Activated CD8-positive, alpha-beta T cell treated with anti-CD3 and anti-CD28 coated beads for 36 hours (primary cell): ENCODE results near the gene EHD1. TPM values are rescaled to one million over a fixed set of nuclear protein-coding genes. Genes with fewer than 3 reads are reported as not detected.

Experiments used
- ATAC-seq: fragments of 200-7000 bp; cut with Tn5 transposase; one replicate; pipeline ENCODE4 v1.10.0; 2021; ENCODE audit warnings: mild to moderate bottlenecking, moderate library complexity
- CTCF ChIA-PET: fragments of 350-600 bp; sonication (Branson Sonifier 250); formaldehyde crosslinking; loops from one replicate; lab custom pipeline; 2021; ENCODE audit warnings: antibody characterized with exemption; lab: Charles Lee
- POLR2A ChIA-PET: fragments of 350-600 bp; sonication (Branson Sonifier 250); formaldehyde crosslinking; loops from one replicate; lab custom pipeline; 2021; ENCODE audit warnings: antibody characterized with exemption; lab: Charles Lee
- DNase-seq: peaks from one replicate; pipeline ENCODE4 v3.0.0-alpha.2; 2020
- H3K27ac Mint-ChIP-seq: one replicate; pipeline ENCODE4 v1.8.0; 2021; ENCODE audit warnings: mild to moderate bottlenecking, mixed read lengths
- H3K27me3 Mint-ChIP-seq: one replicate; pipeline ENCODE4 v1.8.0; 2021; ENCODE audit warnings: mixed read lengths
- H3K36me3 Mint-ChIP-seq: one replicate; pipeline ENCODE4 v1.8.0; 2021; ENCODE audit warnings: low read depth, mixed read lengths
- H3K4me1 Mint-ChIP-seq: one replicate; pipeline ENCODE4 v1.8.0; 2021; ENCODE audit warnings: low read depth, mixed read lengths
- H3K4me3 Mint-ChIP-seq: one replicate; pipeline ENCODE4 v1.8.0; 2021; ENCODE audit warnings: mild to moderate bottlenecking, moderate library complexity, mixed read lengths
- H3K9me3 Mint-ChIP-seq: one replicate; pipeline ENCODE4 v1.8.0; 2021; ENCODE audit warnings: mixed read lengths
- intact Hi-C: fragments of 100-400 bp; cut with micrococcal nuclease; formaldehyde crosslinking; loops from one replicate; pipeline ENCODE4 v1.10.0; 2022
- total RNA-seq, 2 experiments: library from RNA; stranded (reverse); gene quantifications; one replicate each; pipeline ENCODE4 v1.2.3, GENCODE V29; 2021
- TF ChIP-seq, protein P1 (sequence below): fragments of 200-600 bp; IDR thresholded peaks from one replicate; pipeline ENCODE4 v1.8.0; 2022; ENCODE audit warnings: antibody characterized with exemption, mild to moderate bottlenecking

Gene EHD1
- total RNA-seq, 2 experiments from 2014 or later: 60.3 to 65.1 TPM

DNA sequence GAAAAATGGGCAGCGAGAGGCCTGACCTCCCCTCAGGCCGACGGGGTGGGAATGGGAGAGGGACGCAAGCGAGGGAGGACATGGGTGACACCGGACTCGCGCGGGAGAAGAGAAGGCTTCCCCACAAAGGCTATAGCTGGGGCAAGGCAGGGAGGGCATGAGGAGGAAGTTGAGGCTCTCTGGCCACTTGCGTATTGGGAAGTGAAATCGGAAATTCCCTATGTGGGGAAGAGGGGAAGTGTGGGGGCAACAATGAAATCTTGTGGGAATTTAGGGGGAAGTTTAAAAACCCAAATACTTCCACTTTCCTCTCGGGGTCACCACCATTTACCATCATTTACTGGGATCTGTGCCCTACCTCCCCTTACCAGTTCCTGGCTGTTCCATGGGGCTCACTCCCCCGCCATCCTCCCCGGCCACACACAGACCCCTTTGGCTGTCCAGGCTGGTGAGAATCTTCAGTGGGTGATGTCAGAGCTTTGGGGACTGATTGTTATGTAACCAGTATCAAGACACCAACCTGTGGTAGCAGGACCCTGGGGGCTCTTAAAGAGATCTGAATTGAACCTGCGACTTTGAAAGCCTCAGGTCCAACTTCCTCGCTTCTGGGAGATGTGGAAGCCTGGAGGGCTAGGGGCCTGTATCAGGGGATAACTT is 951 bp upstream of the EHD1 start:
- Mint-ChIP-seq H3K9me3 (no peaks in the 10 kb centered on the region), H3K36me3 (peaks cover 30% of the 10 kb centered on the region), H3K4me1 (peaks cover 68% of the 10 kb centered on the region), H3K4me3 (peak overlapping the region; percentile 99), H3K27ac (peak overlapping the region; percentile 96), H3K27me3 (no peaks in the 10 kb centered on the region)
- TF ChIP-seq, protein P1, sequence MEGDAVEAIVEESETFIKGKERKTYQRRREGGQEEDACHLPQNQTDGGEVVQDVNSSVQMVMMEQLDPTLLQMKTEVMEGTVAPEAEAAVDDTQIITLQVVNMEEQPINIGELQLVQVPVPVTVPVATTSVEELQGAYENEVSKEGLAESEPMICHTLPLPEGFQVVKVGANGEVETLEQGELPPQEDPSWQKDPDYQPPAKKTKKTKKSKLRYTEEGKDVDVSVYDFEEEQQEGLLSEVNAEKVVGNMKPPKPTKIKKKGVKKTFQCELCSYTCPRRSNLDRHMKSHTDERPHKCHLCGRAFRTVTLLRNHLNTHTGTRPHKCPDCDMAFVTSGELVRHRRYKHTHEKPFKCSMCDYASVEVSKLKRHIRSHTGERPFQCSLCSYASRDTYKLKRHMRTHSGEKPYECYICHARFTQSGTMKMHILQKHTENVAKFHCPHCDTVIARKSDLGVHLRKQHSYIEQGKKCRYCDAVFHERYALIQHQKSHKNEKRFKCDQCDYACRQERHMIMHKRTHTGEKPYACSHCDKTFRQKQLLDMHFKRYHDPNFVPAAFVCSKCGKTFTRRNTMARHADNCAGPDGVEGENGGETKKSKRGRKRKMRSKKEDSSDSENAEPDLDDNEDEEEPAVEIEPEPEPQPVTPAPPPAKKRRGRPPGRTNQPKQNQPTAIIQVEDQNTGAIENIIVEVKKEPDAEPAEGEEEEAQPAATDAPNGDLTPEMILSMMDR: no peak
- ChIA-PET CTCF (interaction anchor here (0.6 to 29.9 kb wide), 3 partner anchors 9 to 69 kb away, joined by 3 to 1168 read pairs (median 3); partner anchors contain the start of genes CDC42BPG and MEN1), POLR2A (interaction anchor here (1.0 to 14.9 kb wide), 4 partner anchors 13 to 619 kb away, joined by 3 to 768 read pairs (median 7); partner anchors contain the start of gene MALAT1)
- intact Hi-C loops: no loop called here
- DNase-seq: no peak
- ATAC-seq: no peak

GRCh38 chr11:64878223-64878493 is 263 bp downstream of the EHD1 start:
- ChIA-PET CTCF (interaction anchor here (0.6 to 29.9 kb wide), 6 partner anchors 10 to 240 kb away, joined by 3 to 1168 read pairs (median 4); partner anchors contain the start of genes CDC42BPG, MEN1, RASGRP2 and ZNHIT2), POLR2A (interaction anchor here (0.8 to 14.9 kb wide), 9 partner anchors 9 to 621 kb away, joined by 3 to 768 read pairs (median 3); partner anchors contain the start of gene MALAT1)
- peaks cover 34% of the 10 kb centered on the region for H3K36me3 Mint-ChIP-seq
- H3K27me3 Mint-ChIP-seq: no peaks in the 10 kb centered on the region
- H3K4me1 Mint-ChIP-seq: peaks cover 65% of the 10 kb centered on the region
- peak; percentile 6 for ATAC-seq
- peak overlapping the region; percentile 99 for H3K4me3 Mint-ChIP-seq
- no peak for DNase-seq
- intact Hi-C loops: no loop called here
- TF ChIP-seq, protein P1: no peak
- peak overlapping the region; percentile 84 for H3K27ac Mint-ChIP-seq
- no peaks in the 10 kb centered on the region for H3K9me3 Mint-ChIP-seq

DNA sequence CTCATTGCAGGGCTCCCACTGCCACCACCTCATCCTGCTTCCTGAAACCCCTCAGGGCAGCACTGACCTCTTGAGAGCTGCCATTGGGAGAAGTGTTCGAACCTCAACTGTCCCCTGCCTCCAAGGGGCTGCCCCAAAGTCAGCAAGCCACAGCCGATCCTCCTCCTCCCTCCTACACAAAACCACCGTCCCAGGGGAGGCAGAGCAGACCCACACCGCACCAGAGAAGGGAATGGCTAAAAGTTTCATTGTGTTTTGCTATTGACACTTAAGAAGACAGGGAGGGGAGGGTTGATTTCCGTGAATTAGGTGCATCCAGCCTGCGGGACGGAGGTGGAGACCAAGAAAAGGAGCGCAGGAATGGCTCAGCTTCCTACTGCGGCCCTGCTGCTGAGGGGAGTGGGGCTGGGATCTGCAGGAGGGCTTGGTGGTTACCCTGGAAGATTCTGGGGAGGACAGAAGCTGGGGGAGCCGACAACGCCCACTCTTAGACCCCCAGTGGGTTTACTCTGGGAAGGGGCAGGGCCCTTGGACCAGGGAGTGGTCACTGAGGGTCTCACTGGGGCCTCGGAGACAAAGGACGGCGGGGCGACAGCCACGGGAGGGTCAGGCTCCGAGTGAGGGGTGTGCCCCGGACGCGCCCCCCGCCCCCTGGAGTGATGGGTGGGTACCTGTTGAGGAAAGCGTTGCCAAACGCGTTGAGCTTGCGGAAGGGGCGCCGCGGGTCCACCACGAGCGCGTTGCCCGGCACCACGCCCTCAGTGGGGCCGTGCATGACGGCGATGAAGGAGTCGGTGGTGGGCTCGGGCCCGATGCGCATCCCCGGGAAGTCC is 815 bp downstream of the EHD1 start:
- Mint-ChIP-seq H3K9me3 (no peaks in the 10 kb centered on the region), H3K4me1 (peaks cover 68% of the 10 kb centered on the region), H3K27ac (peak overlapping the region; percentile 84), H3K4me3 (peak overlapping the region; percentile 99), H3K36me3 (peaks cover 38% of the 10 kb centered on the region), H3K27me3 (no peaks in the 10 kb centered on the region)
- TF ChIP-seq, protein P1: no peak
- ChIA-PET POLR2A (interaction anchor here (0.8 to 14.9 kb wide), 11 partner anchors 9 to 621 kb away, joined by 3 to 768 read pairs (median 3); partner anchors contain the start of gene MALAT1), CTCF (interaction anchor here (0.6 to 29.9 kb wide), 6 partner anchors 10 to 240 kb away, joined by 3 to 1168 read pairs (median 4); partner anchors contain the start of genes CDC42BPG, MEN1, RASGRP2 and ZNHIT2)
- DNase-seq (peak; percentile 47), ATAC-seq (peak; percentile 2)
- intact Hi-C loops: no loop called here

- H3K4me1 Mint-ChIP-seq: peaks cover 70% of the 10 kb centered on the region
- H3K4me3 Mint-ChIP-seq: peak overlapping the region; percentile 99
- H3K36me3 Mint-ChIP-seq: peaks cover 42% of the 10 kb centered on the region
- POLR2A ChIA-PET: interaction anchor here (0.8 to 14.9 kb wide), 9 partner anchors 10 to 258 kb away, joined by 3 to 768 read pairs (median 3); partner anchors contain the start of gene ZNHIT2
- no peaks in the 10 kb centered on the region for H3K9me3 Mint-ChIP-seq
- intact Hi-C loops: no loop called here
- peak overlapping the region; percentile 84 for H3K27ac Mint-ChIP-seq
- ATAC-seq: no peak
- H3K27me3 Mint-ChIP-seq: no peaks in the 10 kb centered on the region
- no peak for DNase-seq
- TF ChIP-seq, protein P1: no peak
- CTCF ChIA-PET: interaction anchor here (1.0 to 29.9 kb wide), 6 partner anchors 11 to 66 kb away, joined by 3 to 1168 read pairs (median 4); partner anchors contain the start of genes ATG2A, CDC42BPG and MEN1
These were observed 1.5 kb downstream of the EHD1 start for GRCh38 chr11:64876835-64877341.
